HepG2 (cell line): ENCODE data around the gene NKPD1. TPM values are rescaled to one million over a fixed set of nuclear protein-coding genes. Genes with fewer than 3 reads are reported as not detected.
A peak's percentile ranks its signal among the peaks of the same experiment; 100 is the strongest.

ENCODE experiments used
- ATAC-seq: fragments of 200-7000 bp; cut with Tn5 transposase; 3 replicates; pipeline ENCODE4 v1.9.1; 2020; ENCODE audit warnings: mild to moderate bottlenecking, moderate library complexity
- BruUV-seq: library from RNA; stranded (reverse); fragments of 400-500 nt; replicated peaks from 2 replicates; lab custom pipeline; 2021; lab: Mats Ljungman, UMichigan
- CTCF ChIA-PET: fragments of 300-600 bp; formaldehyde crosslinking; extraction: SDS; loops from one replicate; lab custom pipeline; 2021; ENCODE audit warnings: low total read pairs, inconsistent platforms, low intra/inter-chr PET ratio; lab: Yijun Ruan, JAX
- POLR2A ChIA-PET: fragments of 350-600 bp; sonication (Branson Sonifier 250); formaldehyde crosslinking; loops from one replicate; lab custom pipeline; 2020; ENCODE audit warnings: antibody characterized with exemption, inconsistent platforms; lab: Yijun Ruan, JAX
- DNase-seq: peaks from one replicate; pipeline ENCODE4 v3.0.0-alpha.2; 2015; ENCODE audit warnings: low spot score
- FAIRE-seq: peaks from 3 replicates; lab custom pipeline; 2011; peaks lifted over from hg19 to GRCh38; lab: Jason Lieb, UNC
- H2AFZ ChIP-seq: one replicate; pipeline ENCODE4 v1.6.1; 2011; ENCODE audit warnings: low read length, inconsistent platforms
- H3K27ac ChIP-seq: fragments of 300-600 bp; 3 replicates; pipeline ENCODE4 v1.8.0; 2011; ENCODE audit warnings: mixed run types, mild to moderate bottlenecking, mixed read lengths, low read length, inconsistent platforms; ENCODE audit not compliant: insufficient read depth; ENCODE audit errors: extremely low read length
- H3K27me3 ChIP-seq, 2 experiments: fragments of 200-600 bp in 1 of 2; 2 replicates in 1 of 2; 3 replicates in 1 of 2; pipeline versions ENCODE4 v1.6.0 to v1.8.0; 2011; ENCODE audit warnings: low read length in 2 of 2, mild to moderate bottlenecking in 2 of 2, moderate library complexity in 2 of 2, inconsistent platforms in 1 of 2; ENCODE audit not compliant: insufficient read depth in 2 of 2, control insufficient read depth in 1 of 2
- H3K36me3 ChIP-seq, 2 experiments: fragments of 200-600 bp in 1 of 2; replicated peaks in 1 of 2; 2 replicates in 1 of 2; 3 replicates in 1 of 2; pipeline versions ENCODE4 v1.5.1 to v1.8.0; 2011; ENCODE audit warnings: low read length in 2 of 2, inconsistent platforms in 1 of 2; ENCODE audit not compliant: insufficient read depth in 2 of 2, control insufficient read depth in 1 of 2
- H3K4me1 ChIP-seq: 2 replicates; pipeline ENCODE4 v1.5.1; 2012; ENCODE audit warnings: low read length, inconsistent platforms; ENCODE audit not compliant: insufficient read depth
- H3K4me2 ChIP-seq: 2 replicates; pipeline ENCODE4 v1.6.0; 2011; ENCODE audit warnings: low read depth, low read length, inconsistent platforms
- H3K4me3 ChIP-seq, 3 experiments: fragments of 200-600 bp in 1 of 3; sonication (generic), shearing (Covaris generic) in 1 of 3; replicated peaks in 1 of 3; 2 replicates each; pipeline ENCODE4 v1.5.1; 2011 to 2016; ENCODE audit warnings: low read length in 3 of 3, inconsistent platforms in 2 of 3, low read depth in 2 of 3, mild to moderate bottlenecking in 2 of 3, control low read depth in 1 of 3, mixed read lengths in 1 of 3; ENCODE audit not compliant: insufficient read depth in 1 of 3
- H3K79me2 ChIP-seq: one replicate; pipeline ENCODE4 v1.6.1; 2011; ENCODE audit warnings: low read length, inconsistent platforms; ENCODE audit not compliant: insufficient read depth
- H3K9ac ChIP-seq: 2 replicates; pipeline ENCODE4 v1.6.0; 2011; ENCODE audit warnings: mild to moderate bottlenecking, low read depth, low read length, inconsistent platforms; ENCODE audit not compliant: insufficient read depth
- H3K9me3 ChIP-seq: 2 replicates; pipeline ENCODE4 v1.5.1; 2012; ENCODE audit warnings: mild to moderate bottlenecking, low read length
- H4K20me1 ChIP-seq: 2 replicates; pipeline ENCODE4 v1.6.0; 2011; ENCODE audit warnings: inconsistent platforms, mild to moderate bottlenecking, low read length, moderate library complexity; ENCODE audit not compliant: insufficient read depth
- AGO2 ChIP-seq: fragments of 200-400 bp; formaldehyde crosslinking; optimal IDR thresholded peaks from 2 replicates; pipeline ENCODE3; 2017; ENCODE audit warnings: mild to moderate bottlenecking, low read depth, low read length, moderate library complexity
- GATAD2A ChIP-seq: IDR thresholded peaks from 2 replicates; pipeline ENCODE4 v1.6.1; 2016
- ZNF616 ChIP-seq: sonication (generic); formaldehyde crosslinking; IDR thresholded peaks from 2 replicates; pipeline ENCODE4 v1.5.0; 2020; ENCODE audit warnings: low read depth, mild to moderate bottlenecking, missing genetic modification reagents
- WGBS: methylation state at CpG from one replicate; pipeline ENCODE4 v1.1.6; 2017; ENCODE audit warnings: low lambda C conversion rate; 5-methylcytosine and 5-hydroxymethylcytosine counted together
- in situ Hi-C: cut with HindIII; loops from 2 replicates; pipeline ENCODE4 v1.10.0; 2017; ENCODE audit warnings: low pct_unique_long_range_greater_than_20kb; ENCODE audit not compliant: extremely low pct_ligation_motif_present
- intact Hi-C: fragments of 100-400 bp; cut with micrococcal nuclease; formaldehyde crosslinking; loops from one replicate; pipeline ENCODE4 v1.10.0; 2022; ENCODE audit not compliant: unreplicated experiment
- polyA plus RNA-seq, 8 experiments: library from polyadenylated mRNA; depleted of rRNA in 3 of 8; stranded (reverse) in 7 of 8; unstranded in 1 of 8; fragments of >200 nt; fragmentation: Illumina TruSeq in 4 of 8; extraction: Trizol in 4 of 8; gene quantifications; 2 replicates each; pipeline versions ENCODE4 v1.2.1 to v1.2.3, GENCODE V29; 2011 to 2016; ENCODE audit warnings: low read depth in 4 of 8, missing spikeins in 1 of 8, mixed read lengths in 1 of 8; ENCODE audit not compliant: insufficient read depth in 1 of 8
- total RNA-seq, 5 experiments: library from RNA; depleted of rRNA; stranded (reverse); fragments of >200 nt; fragmentation: Illumina TruSeq; extraction: Trizol; gene quantifications; 2 replicates each; pipeline ENCODE4 v1.2.3, GENCODE V29; 2016; ENCODE audit warnings: low read depth in 1 of 5
- TF ChIP-seq, protein P1 (sequence below): sonication (generic); formaldehyde crosslinking; IDR thresholded peaks from 2 replicates; pipeline ENCODE4 v1.8.0; 2022; ENCODE audit warnings: low read depth, missing genetic modification reagents

The NKPD1 gene
- total and polyA plus RNA-seq, 2 of the 13 experiments (the other 11 are each of a cell fraction or from before 2014, with no cell fraction given) = 0.03 TPM; not detected in 1

DNA sequence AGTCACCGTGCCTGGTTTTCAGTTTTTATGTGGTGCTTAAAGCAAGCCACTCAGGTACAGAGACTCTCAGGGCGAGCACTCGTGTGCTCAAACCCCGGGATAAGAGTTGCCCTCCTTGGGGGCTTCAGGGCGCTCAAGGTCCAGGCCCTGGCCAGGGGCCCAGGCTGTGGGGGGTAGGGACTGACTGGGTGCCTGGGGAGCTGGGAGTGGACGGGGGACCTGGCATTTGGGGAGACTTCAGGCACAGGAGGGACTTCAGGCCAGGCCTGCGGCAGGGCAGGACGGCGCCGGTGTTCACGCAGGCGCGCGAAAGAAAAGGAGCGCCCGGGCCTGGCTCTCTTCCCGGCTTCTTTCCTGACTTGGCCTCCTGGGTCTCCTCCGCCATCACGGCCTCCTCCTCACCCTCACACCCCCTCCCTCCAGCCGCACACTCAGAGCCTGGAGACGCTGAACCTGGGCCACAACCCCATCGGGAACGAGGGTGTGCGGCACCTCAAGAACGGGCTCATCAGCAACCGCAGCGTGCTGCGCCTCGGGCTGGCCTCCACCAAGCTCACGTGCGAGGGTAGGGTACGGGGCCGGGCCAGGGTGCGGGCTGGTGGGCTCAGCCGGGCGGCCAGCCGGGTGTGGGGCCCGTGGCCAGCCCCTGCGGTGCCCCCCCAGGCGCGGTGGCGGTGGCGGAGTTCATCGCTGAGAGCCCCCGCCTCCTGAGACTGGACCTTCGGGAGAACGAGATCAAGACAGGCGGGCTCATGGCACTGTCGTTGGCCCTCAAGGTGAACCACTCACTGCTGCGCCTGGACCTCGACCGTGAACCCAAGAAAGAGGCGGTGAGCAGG lies 16.1 kb downstream of the NKPD1 start:
- ATAC-seq = no peak
- Histone ChIP-seq H4K20me1 (no peaks in the 10 kb centered on the region), H2AFZ (no peak overlapping the region), H3K27ac (no peak overlapping the region), H3K27me3 (no peaks in the 10 kb centered on the region), H3K4me1 (no peaks in the 10 kb centered on the region), H3K4me2 (no peak overlapping the region), H3K9me3 (no peaks in the 10 kb centered on the region), H3K36me3 (peaks cover 9 to 10% of the 10 kb centered on the region in 2 experiments; a peak in 3 of 5 replicates), H3K9ac (no peak overlapping the region), H3K79me2 (no peaks in the 10 kb centered on the region), H3K4me3 (no peak overlapping the region)
- FAIRE-seq = no peak
- 98% methylated on average over 43 of the region's 53 CpGs for WGBS
- POLR2A ChIA-PET = no interaction called here
- CTCF ChIA-PET = no interaction called here
- TF ChIP-seq GATAD2A (CRISPR knock-in tag) = no peak
- TF ChIP-seq, protein P1, sequence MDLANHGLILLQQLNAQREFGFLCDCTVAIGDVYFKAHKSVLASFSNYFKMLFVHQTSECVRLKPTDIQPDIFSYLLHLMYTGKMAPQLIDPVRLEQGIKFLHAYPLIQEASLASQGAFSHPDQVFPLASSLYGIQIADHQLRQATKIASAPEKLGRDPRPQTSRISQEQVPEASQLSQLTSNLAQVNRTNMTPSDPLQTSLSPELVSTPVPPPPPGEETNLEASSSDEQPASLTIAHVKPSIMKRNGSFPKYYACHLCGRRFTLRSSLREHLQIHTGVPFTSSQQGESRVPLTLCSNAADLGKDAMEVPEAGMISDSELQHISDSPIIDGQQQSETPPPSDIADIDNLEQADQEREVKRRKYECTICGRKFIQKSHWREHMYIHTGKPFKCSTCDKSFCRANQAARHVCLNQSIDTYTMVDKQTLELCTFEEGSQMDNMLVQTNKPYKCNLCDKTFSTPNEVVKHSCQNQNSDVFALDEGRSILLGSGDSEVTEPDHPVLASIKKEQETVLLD = no peak
- TF ChIP-seq AGO2 = peak; percentile 78
- in situ Hi-C loops = no loop called here
- no TSS peak for BruUV-seq
- no peak for DNase-seq
- intact Hi-C loops = no loop called here

DNA sequence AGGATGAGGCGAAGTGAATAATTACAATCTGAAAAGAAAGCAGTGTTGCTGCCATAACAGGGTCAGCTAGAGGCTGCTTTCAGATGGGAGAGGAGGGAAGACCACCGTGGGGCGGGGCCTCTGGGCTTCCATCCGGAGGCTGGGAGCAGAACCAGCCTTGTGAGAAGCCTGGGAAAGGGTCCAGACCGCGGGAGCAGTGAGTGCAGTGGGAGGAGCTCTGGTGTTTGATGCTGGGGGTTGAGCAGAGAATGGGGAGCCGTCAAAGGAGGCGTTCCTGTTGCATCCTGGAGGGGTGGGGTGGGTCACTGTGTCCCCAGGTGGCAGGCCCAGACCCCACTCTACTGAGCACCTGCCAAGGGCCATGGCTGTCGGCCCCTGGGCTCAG lies 18.1 kb downstream of the NKPD1 start:
- BruUV-seq = no TSS peak
- no peak for DNase-seq
- no peak overlapping the region for H2AFZ ChIP-seq
- intact Hi-C loops = no loop called here
- no peak overlapping the region for H3K4me2 ChIP-seq
- H3K27me3 ChIP-seq = no peaks in the 10 kb centered on the region
- WGBS = 94% methylated on average over 7 of the region's 9 CpGs
- no peak overlapping the region for H3K4me3 ChIP-seq
- in situ Hi-C loops = no loop called here
- H3K4me1 ChIP-seq = peaks cover 6% of the 10 kb centered on the region
- peaks cover 9 to 10% of the 10 kb centered on the region in 2 experiments; a peak in 3 of 5 replicates for H3K36me3 ChIP-seq
- no peak overlapping the region for H3K27ac ChIP-seq
- peaks cover 3% of the 10 kb centered on the region for H3K79me2 ChIP-seq
- H3K9me3 ChIP-seq = no peaks in the 10 kb centered on the region
- H3K9ac ChIP-seq = no peak overlapping the region
- ChIA-PET CTCF (no interaction called here), POLR2A (no interaction called here)
- ATAC-seq = no peak
- TF ChIP-seq AGO2 (peak; percentile 4), ZNF616 (no peak)
- no peaks in the 10 kb centered on the region for H4K20me1 ChIP-seq
- no peak for FAIRE-seq
